Skin epidermis (tissue), 12 donors: ENCODE measurements around the gene CELA3B.
"Not testable (repeated sequence)": the region's sequence is repeated elsewhere in the genome, so short reads cannot be mapped to it uniquely, and the experiment has no call there.

ENCODE experiments used
- H3K27ac ChIP-seq, 21 experiments: fragments of 200-600 bp; sonication (generic) in 11 of 21; one replicate each; pipeline ENCODE4 v1.5.0; 2020; ENCODE audit warnings: mild to moderate bottlenecking in 3 of 21, inconsistent platforms in 2 of 21, moderate library complexity in 2 of 21
- H3K4me3 ChIP-seq, 7 experiments: fragments of 200-600 bp; sonication (generic) in 2 of 7; one replicate each; pipeline ENCODE4 v1.5.0; 2020; ENCODE audit warnings: inconsistent platforms in 2 of 7, mild to moderate bottlenecking in 2 of 7, moderate library complexity in 1 of 7

CELA3B gene

GRCh38 chr1:21970523-21970922 lies 6.3 kb upstream of the CELA3B start:
- not testable (repeated sequence) for H3K27ac ChIP-seq, H3K4me3 ChIP-seq

DNA sequence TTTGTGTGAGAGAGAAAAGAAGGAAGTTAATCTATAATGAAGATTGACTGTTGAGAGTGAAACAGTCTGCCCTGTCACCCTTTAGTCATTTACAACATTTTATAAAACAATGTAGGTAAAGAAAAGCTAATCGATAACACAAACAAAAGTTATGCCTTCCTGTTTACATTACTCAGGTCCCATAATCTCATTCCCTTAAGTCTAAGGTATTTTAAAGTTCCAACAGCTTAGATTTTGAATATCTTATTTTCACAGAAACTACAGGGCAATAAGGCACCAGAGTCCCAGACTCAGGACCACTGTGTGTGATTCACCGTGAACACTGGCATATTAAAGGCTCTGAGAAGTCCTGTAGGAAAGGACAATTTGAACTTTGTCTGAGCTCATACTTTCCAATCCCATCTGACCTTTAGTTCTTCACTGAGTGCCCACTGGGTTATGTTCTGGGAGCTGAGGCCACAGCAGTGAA lies 3.8 kb upstream of the CELA3B start:
- H3K4me3 ChIP-seq, H3K27ac ChIP-seq: not testable (repeated sequence)

GRCh38 chr1:21973948-21974347 lies 2.9 kb upstream of the CELA3B start:
- not testable (repeated sequence) for H3K4me3 ChIP-seq, H3K27ac ChIP-seq

DNA sequence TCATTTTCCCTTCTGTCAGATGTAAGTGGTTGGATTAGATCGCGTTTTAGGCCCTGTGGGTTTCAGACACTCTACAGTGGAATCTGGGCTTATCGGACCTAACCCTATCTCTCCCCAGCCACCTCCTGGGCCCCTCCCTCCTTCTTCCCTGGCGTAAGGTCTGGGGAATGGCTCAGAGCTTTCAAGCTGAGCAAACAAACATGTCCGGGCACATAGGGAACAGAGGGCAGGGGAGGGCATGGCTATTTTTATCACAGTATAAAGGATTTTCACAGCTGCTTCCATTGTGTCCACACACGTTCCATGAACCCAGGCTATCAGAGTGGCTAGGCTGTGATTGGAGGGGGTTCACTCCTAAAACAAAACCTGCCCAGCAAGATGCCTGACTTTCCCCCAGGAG lies 2.1 kb upstream of the CELA3B start:
- H3K4me3 ChIP-seq, H3K27ac ChIP-seq: not testable (repeated sequence)

DNA sequence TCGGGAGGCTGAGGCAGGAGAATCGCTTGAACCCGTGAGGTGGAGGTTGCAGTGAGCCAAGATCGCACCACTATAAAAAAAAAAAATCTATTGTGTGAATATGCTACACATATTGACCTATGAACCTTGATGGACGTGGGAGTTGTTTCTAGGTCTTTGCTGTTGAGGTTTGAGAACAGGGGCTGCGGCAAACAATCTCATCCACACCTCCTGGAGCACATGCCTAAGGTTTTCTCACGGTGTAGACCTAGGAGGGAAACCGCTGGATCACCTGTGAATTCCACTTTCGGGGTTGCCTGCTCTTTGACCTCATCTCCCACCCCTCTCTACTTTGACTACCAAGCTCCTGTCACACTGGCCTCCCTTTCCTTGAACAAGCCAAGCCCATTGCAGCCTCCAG lies 1.5 kb upstream of the CELA3B start:
- not testable (repeated sequence) for H3K4me3 ChIP-seq, H3K27ac ChIP-seq

DNA sequence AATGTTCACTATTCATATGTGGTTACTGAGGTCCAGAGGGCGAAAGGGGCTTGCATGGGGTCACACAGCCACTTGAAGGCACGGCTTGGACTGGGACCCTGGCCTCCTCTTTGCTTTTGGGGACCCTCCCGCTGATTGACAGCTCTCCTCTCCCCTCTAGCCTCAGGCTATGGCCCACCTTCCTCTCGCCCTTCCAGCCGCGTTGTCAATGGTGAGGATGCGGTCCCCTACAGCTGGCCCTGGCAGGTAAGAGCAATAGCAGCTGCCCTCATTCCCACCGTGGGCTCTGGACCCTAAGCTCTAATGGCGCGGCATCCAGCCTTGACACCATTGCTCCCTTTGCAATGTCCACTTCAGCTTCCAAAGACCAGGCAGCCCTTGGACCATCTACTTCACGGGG lies 1.4 kb downstream of the CELA3B start:
- not testable (repeated sequence) for H3K4me3 ChIP-seq, H3K27ac ChIP-seq

DNA sequence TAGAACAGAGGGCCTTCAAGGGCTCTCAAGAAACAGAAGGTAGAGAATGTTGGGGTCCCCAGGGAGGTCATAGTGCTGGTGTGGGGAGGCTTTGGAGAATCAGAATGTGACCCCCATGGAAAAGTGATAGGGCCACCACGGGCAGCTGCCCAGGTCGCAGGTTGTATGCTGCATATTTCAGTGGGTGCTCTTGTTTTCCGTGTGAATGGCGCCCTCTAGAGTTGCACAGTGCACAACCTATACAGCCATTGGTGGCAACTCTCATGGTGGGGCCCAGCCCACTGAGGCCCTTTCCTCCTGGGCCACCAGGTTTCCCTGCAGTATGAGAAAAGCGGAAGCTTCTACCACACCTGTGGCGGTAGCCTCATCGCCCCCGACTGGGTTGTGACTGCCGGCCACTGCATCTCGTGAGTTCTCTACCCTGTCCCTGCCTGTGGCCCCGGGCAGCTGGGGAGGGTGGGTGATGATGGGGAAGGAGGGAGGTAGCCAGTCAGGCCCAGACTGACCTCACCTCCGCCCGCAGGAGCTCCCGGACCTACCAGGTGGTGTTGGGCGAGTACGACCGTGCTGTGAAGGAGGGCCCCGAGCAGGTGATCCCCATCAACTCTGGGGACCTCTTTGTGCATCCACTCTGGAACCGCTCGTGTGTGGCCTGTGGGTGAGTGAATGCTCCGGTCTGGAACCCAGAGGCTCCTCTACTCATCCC lies 3.8 kb downstream of the CELA3B start:
- H3K4me3 ChIP-seq, H3K27ac ChIP-seq: not testable (repeated sequence)

GRCh38 chr1:21981253-21981652 lies 4.4 kb downstream of the CELA3B start:
- H3K4me3 ChIP-seq, H3K27ac ChIP-seq: not testable (repeated sequence)

- not testable (repeated sequence) for H3K27ac ChIP-seq, H3K4me3 ChIP-seq
These were observed 5.3 kb downstream of the CELA3B start for GRCh38 chr1:21982122-21982521.

GRCh38 chr1:21983539-21983938 lies 6.7 kb downstream of the CELA3B start:
- not testable (repeated sequence) for H3K27ac ChIP-seq, H3K4me3 ChIP-seq

GRCh38 chr1:21985893-21986292 lies 9.1 kb downstream of the CELA3B start:
- H3K4me3 ChIP-seq, H3K27ac ChIP-seq: not testable (repeated sequence)

DNA sequence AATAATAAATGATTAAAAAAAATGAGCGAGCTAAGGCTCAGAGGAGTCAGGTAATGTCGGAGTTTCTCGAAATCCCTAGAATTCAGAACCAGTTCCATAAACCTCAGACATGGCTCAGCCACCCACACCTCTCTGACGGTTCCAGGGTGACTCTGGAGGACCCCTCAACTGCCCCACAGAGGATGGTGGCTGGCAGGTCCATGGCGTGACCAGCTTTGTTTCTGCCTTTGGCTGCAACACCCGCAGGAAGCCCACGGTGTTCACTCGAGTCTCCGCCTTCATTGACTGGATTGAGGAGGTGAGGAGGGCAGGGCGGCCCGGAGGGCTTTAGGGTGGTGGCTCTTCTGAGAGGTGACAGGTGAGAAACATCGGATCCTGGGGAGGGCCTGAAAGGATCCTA lies 9.6 kb downstream of the CELA3B start:
- not testable (repeated sequence) for H3K27ac ChIP-seq, H3K4me3 ChIP-seq

- not testable (repeated sequence) for H3K27ac ChIP-seq
These were observed 13.0 kb downstream of the CELA3B start for GRCh38 chr1:21989672-21990393.

DNA sequence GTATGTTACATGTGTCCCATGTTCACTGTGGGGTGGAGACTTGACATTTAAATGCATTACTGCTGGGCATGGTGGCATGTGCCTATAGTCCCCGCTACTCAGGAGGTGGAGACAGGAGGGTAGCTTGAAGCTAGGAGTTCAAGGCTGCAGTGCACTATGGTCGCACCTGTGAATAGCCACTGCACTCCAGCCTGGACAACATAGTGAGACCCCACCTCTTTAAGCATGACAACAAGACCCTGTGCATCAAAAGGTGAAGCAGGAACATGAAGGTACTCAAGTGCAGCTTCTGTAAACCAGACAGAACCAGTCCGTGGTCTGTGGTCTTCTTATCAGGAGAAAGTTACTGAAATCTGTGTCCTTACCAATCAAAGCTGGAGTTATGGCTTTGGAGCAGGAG lies 15.4 kb downstream of the CELA3B start:
- not testable (repeated sequence) for H3K4me3 ChIP-seq, H3K27ac ChIP-seq

More at GRCh38 chr1:21989672-21990393, 13.0 kb downstream of the CELA3B start:
- not testable (repeated sequence) for H3K4me3 ChIP-seq

- not testable (repeated sequence) for H3K4me3 ChIP-seq, H3K27ac ChIP-seq
These were observed 17.9 kb downstream of the CELA3B start for GRCh38 chr1:21994716-21995115.

DNA sequence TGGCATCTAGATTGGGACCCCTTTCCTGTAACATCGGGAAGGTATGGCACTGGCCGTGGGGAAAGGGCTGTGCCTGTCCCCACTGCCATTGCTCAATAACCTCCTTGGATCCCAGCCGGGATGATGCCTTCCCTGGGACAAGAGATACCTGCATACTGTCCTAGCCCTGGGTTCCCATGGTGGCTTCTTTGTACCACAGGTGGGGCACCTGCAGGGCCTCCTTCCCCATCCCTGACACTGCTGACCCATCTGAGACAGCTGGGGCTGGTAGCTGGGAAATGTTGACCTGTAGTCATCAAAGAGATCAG lies 19.8 kb downstream of the CELA3B start:
- H3K27ac ChIP-seq, H3K4me3 ChIP-seq: not testable (repeated sequence)

GRCh38 chr1:21997891-21998623 lies 21.2 kb downstream of the CELA3B start:
- H3K4me3 ChIP-seq = not testable (repeated sequence)

GRCh38 chr1:21998624-21999294 lies 21.9 kb downstream of the CELA3B start:
- H3K27ac ChIP-seq, H3K4me3 ChIP-seq: not testable (repeated sequence)

More at GRCh38 chr1:21997891-21998623, 21.2 kb downstream of the CELA3B start:
- not testable (repeated sequence) for H3K27ac ChIP-seq

- not testable (repeated sequence) for H3K27ac ChIP-seq, H3K4me3 ChIP-seq
These were observed 22.8 kb downstream of the CELA3B start for GRCh38 chr1:21999645-22000044.

- Histone ChIP-seq H3K4me3 (no peak within 1 kb of the TSS), H3K27ac (no peak within 1 kb of the TSS)
These were observed 24.6 kb downstream of the CELA3B start, which contains the start of gene CELA3A for GRCh38 chr1:22001409-22001808. Gene CELA3A (plus strand): TSS chr1:22001657. CDS start chr1:22001675, 18 bp downstream.
